Endodermal cell (in vitro differentiated cells): ENCODE results near the gene EOMES. TPM values are rescaled to one million over a fixed set of nuclear protein-coding genes. Genes with fewer than 3 reads are reported as not detected.

ENCODE experiments used
- DNase-seq: peaks from one replicate; pipeline ENCODE4 v3.0.0-alpha.2; 2017
- H3K27ac ChIP-seq: 2 replicates; pipeline ENCODE4 v1.5.1; 2013; ENCODE audit warnings: mild to moderate bottlenecking, low read depth, low read length, moderate library complexity
- H3K27me3 ChIP-seq: 2 replicates; pipeline ENCODE4 v1.6.1; 2013; ENCODE audit warnings: mild to moderate bottlenecking, low read length, moderate library complexity; ENCODE audit not compliant: insufficient read depth, control insufficient read depth, poor library complexity, severe bottlenecking
- H3K36me3 ChIP-seq: 2 replicates; pipeline ENCODE4 v1.7.0; 2013; ENCODE audit warnings: mild to moderate bottlenecking, low read length, moderate library complexity; ENCODE audit not compliant: control insufficient read depth, insufficient read depth
- H3K4me1 ChIP-seq: one replicate; pipeline ENCODE4 v1.7.0; 2013; ENCODE audit warnings: low read length; ENCODE audit not compliant: control insufficient read depth, insufficient read depth
- H3K4me3 ChIP-seq: 2 replicates; pipeline ENCODE4 v1.5.1; 2013; ENCODE audit warnings: mild to moderate bottlenecking, low read length, moderate library complexity
- H3K9ac ChIP-seq: 2 replicates; pipeline ENCODE4 v1.6.1; 2013; ENCODE audit warnings: mild to moderate bottlenecking, low read length, moderate library complexity; ENCODE audit not compliant: poor library complexity, severe bottlenecking; ENCODE audit errors: extremely low read depth
- H3K9me3 ChIP-seq: 2 replicates; pipeline ENCODE4 v1.6.1; 2013; ENCODE audit warnings: mild to moderate bottlenecking, low read length, moderate library complexity; ENCODE audit not compliant: control insufficient read depth
- H3K27ac Mint-ChIP-seq: 2 replicates; pipeline ENCODE4 v1.8.0; 2020; ENCODE audit warnings: mixed read lengths
- H3K27me3 Mint-ChIP-seq: 2 replicates; pipeline ENCODE4 v1.8.0; 2021; ENCODE audit warnings: mild to moderate bottlenecking, mixed read lengths; ENCODE audit not compliant: insufficient read depth
- H3K36me3 Mint-ChIP-seq: 2 replicates; pipeline ENCODE4 v1.8.0; 2020; ENCODE audit warnings: low read depth, mixed read lengths
- H3K4me1 Mint-ChIP-seq: 2 replicates; pipeline ENCODE4 v1.8.0; 2020; ENCODE audit warnings: mixed read lengths
- H3K4me3 Mint-ChIP-seq: 2 replicates; pipeline ENCODE4 v1.8.0; 2020; ENCODE audit warnings: mild to moderate bottlenecking, moderate library complexity, mixed read lengths
- H3K9me3 Mint-ChIP-seq: 2 replicates; pipeline ENCODE4 v1.8.0; 2020; ENCODE audit warnings: mild to moderate bottlenecking, mixed read lengths
- WGBS, 2 experiments: methylation state at CpG; one replicate each; pipeline versions ENCODE4 v1.1.5 to v1.1.7; 2013; ENCODE audit warnings: missing lambda C conversion rate in 2 of 2, mixed read lengths in 1 of 2; ENCODE audit not compliant: insufficient coverage in 1 of 2, insufficient read length in 1 of 2; 5-methylcytosine and 5-hydroxymethylcytosine counted together
- total RNA-seq, 2 donors: library from RNA; stranded (reverse); fragmentation: NEBNext Ultra II Directional in 1 of 2; extraction: Animal tissue kit (Norgen Biotek cat#: 25700) in 1 of 2; gene quantifications; 2 replicates in 1 of 2; 3 replicates in 1 of 2; pipeline ENCODE4 v1.2.1, GENCODE V29; 2021
- TF ChIP-seq, protein P1 (sequence below): fragments of 200-600 bp; sonication (generic); conservative IDR thresholded peaks from 2 replicates; pipeline ENCODE4 v1.5.0; 2021; ENCODE audit warnings: antibody characterized with exemption, mild to moderate bottlenecking

Gene EOMES
- total RNA-seq, 2 donors from 2014 or later = 182 to 283 TPM

- H3K9me3 ChIP-seq = no peaks in the 10 kb centered on the region
- 20 to 75% methylated on average over 1 to 2 of the region's 2 CpGs for WGBS, 2 experiments
- peaks cover 6% of the 10 kb centered on the region for H3K27me3 ChIP-seq
- H3K36me3 ChIP-seq = no peaks in the 10 kb centered on the region
- no peak overlapping the region for H3K9ac ChIP-seq
- TF ChIP-seq, protein P1, sequence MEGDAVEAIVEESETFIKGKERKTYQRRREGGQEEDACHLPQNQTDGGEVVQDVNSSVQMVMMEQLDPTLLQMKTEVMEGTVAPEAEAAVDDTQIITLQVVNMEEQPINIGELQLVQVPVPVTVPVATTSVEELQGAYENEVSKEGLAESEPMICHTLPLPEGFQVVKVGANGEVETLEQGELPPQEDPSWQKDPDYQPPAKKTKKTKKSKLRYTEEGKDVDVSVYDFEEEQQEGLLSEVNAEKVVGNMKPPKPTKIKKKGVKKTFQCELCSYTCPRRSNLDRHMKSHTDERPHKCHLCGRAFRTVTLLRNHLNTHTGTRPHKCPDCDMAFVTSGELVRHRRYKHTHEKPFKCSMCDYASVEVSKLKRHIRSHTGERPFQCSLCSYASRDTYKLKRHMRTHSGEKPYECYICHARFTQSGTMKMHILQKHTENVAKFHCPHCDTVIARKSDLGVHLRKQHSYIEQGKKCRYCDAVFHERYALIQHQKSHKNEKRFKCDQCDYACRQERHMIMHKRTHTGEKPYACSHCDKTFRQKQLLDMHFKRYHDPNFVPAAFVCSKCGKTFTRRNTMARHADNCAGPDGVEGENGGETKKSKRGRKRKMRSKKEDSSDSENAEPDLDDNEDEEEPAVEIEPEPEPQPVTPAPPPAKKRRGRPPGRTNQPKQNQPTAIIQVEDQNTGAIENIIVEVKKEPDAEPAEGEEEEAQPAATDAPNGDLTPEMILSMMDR = no peak
- Mint-ChIP-seq H3K27me3 (peaks cover 14% of the 10 kb centered on the region), H3K4me1 (peaks cover 38% of the 10 kb centered on the region), H3K4me3 (no peak overlapping the region), H3K36me3 (no peaks in the 10 kb centered on the region), H3K27ac (peak overlapping the region; percentile 18), H3K9me3 (no peaks in the 10 kb centered on the region)
- no peaks in the 10 kb centered on the region for H3K4me1 ChIP-seq
- no peak overlapping the region for H3K4me3 ChIP-seq
- peak; percentile 73 for DNase-seq
- H3K27ac ChIP-seq = no peak overlapping the region
Measured at GRCh38 chr3:27673701-27674100, 48.4 kb downstream of the EOMES start.

GRCh38 chr3:27671101-27671500, 51.0 kb downstream of the EOMES start:
- no peak overlapping the region for H3K4me3 ChIP-seq
- H3K27me3 Mint-ChIP-seq = peaks cover 3% of the 10 kb centered on the region
- no peaks in the 10 kb centered on the region for H3K9me3 ChIP-seq
- no peak overlapping the region for H3K27ac Mint-ChIP-seq
- WGBS, 2 experiments = 92 to 97% methylated on average over 4 to 6 of the region's 6 CpGs
- peaks cover 46% of the 10 kb centered on the region for H3K4me1 Mint-ChIP-seq
- TF ChIP-seq, protein P1 = no peak
- no peaks in the 10 kb centered on the region for H3K9me3 Mint-ChIP-seq
- no peak for DNase-seq
- no peak overlapping the region for H3K27ac ChIP-seq
- H3K36me3 ChIP-seq = no peaks in the 10 kb centered on the region
- H3K27me3 ChIP-seq = no peaks in the 10 kb centered on the region
- no peak overlapping the region for H3K9ac ChIP-seq
- H3K4me1 ChIP-seq = no peaks in the 10 kb centered on the region
- no peak overlapping the region for H3K4me3 Mint-ChIP-seq
- H3K36me3 Mint-ChIP-seq = no peaks in the 10 kb centered on the region

DNA sequence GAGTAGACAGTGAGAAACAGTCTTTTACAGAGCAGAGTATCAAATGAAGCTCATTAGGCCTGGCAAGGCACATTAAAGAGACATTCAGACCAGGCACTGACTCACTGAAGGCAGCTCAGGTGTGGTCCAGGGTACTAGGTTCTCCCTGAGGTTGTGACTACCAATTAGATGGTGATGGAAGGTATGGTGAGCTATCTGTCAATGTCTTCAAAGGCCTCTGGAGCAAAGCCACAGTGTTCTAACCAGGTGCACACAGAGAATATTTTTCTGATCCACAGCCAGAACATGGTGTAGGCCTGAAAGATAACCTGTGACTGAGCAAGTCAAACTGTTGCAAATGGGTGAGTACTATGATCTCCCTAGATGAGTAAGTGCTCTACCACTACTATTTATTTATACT, 51.5 kb downstream of the EOMES start:
- H3K4me1 Mint-ChIP-seq = peaks cover 42% of the 10 kb centered on the region
- H3K4me3 ChIP-seq = no peak overlapping the region
- no peak overlapping the region for H3K27ac Mint-ChIP-seq
- H3K27me3 Mint-ChIP-seq = peaks cover 3% of the 10 kb centered on the region
- H3K4me1 ChIP-seq = no peaks in the 10 kb centered on the region
- no peaks in the 10 kb centered on the region for H3K36me3 ChIP-seq
- H3K9me3 Mint-ChIP-seq = no peaks in the 10 kb centered on the region
- DNase-seq = no peak
- no peaks in the 10 kb centered on the region for H3K36me3 Mint-ChIP-seq
- H3K9me3 ChIP-seq = no peaks in the 10 kb centered on the region
- TF ChIP-seq, protein P1 = no peak
- no peak overlapping the region for H3K4me3 Mint-ChIP-seq
- H3K27me3 ChIP-seq = no peaks in the 10 kb centered on the region
- H3K27ac ChIP-seq = no peak overlapping the region
- H3K9ac ChIP-seq = no peak overlapping the region
